Skeletal muscle tissue (tissue), 5 donors: ENCODE data around the gene GOSR2. TPM values are rescaled to one million over a fixed set of nuclear protein-coding genes. Genes with fewer than 3 reads are reported as not detected.
A peak's percentile ranks its signal among the peaks of the same experiment; 100 is the strongest.
"Not testable (repeated sequence)": the region's sequence is repeated elsewhere in the genome, so short reads cannot be mapped to it uniquely, and the experiment has no call there.

ENCODE experiments used
- H3K27ac ChIP-seq: one replicate; pipeline ENCODE4 v1.7.0; 2013; ENCODE audit warnings: mild to moderate bottlenecking, low read depth, low read length, inconsistent platforms
- H3K27me3 ChIP-seq, 3 donors: one replicate each; pipeline ENCODE4 v1.7.0; 2013; ENCODE audit warnings: low read length in 3 of 3; ENCODE audit not compliant: control insufficient read depth in 3 of 3, insufficient read depth in 3 of 3
- H3K36me3 ChIP-seq, 3 donors: one replicate each; pipeline ENCODE4 v1.7.0; 2013; ENCODE audit warnings: low read length in 3 of 3; ENCODE audit not compliant: control insufficient read depth in 3 of 3, insufficient read depth in 3 of 3
- H3K4me1 ChIP-seq, 3 donors: one replicate each; pipeline ENCODE4 v1.7.0; 2013; ENCODE audit warnings: low read length in 3 of 3, mild to moderate bottlenecking in 3 of 3; ENCODE audit not compliant: control insufficient read depth in 3 of 3, insufficient read depth in 3 of 3
- H3K4me3 ChIP-seq, 3 donors: one replicate each; pipeline ENCODE4 v1.7.0; 2013; ENCODE audit warnings: low read length in 3 of 3
- H3K9ac ChIP-seq, 3 donors: one replicate each; pipeline ENCODE4 v1.7.0; 2013; ENCODE audit warnings: low read length in 3 of 3, mild to moderate bottlenecking in 3 of 3, moderate library complexity in 2 of 3, low read depth in 1 of 3
- H3K9me3 ChIP-seq, 3 donors: one replicate each; pipeline ENCODE4 v1.7.0; 2013; ENCODE audit warnings: low read length in 3 of 3; ENCODE audit not compliant: control insufficient read depth in 3 of 3
- small RNA-seq: library from RNA; depleted of rRNA; stranded (forward); fragments of <200 nt; gene quantifications from one replicate; pipeline ENCODE3, GENCODE V24; 2014
- total RNA-seq: library from RNA; depleted of rRNA; stranded (reverse); fragments of >200 nt; gene quantifications from one replicate; pipeline ENCODE4 v1.2.3, GENCODE V29; 2014
- donor health status: Osteomylitis.

Gene GOSR2
- total RNA-seq, 1 donor from 2014 or later = 41.2 TPM

- Histone ChIP-seq H3K27ac (peak overlapping the region; percentile 85), H3K9ac (no peak overlapping the region), H3K4me1 (peaks cover 11 to 21% (median 14%) of the 10 kb centered on the region in 3 donors), H3K27me3 (peaks cover 3 to 8% (median 4%) of the 10 kb centered on the region in 3 donors), H3K36me3 (no peaks in the 10 kb centered on the region), H3K4me3 (peak overlapping the region in 1 of 3 donors; percentile 13), H3K9me3 (no peaks in the 10 kb centered on the region)
Measured at GRCh38 chr17:46983782-46984181, 60.8 kb downstream of the GOSR2 start.

- peaks cover 7 to 17% (median 13%) of the 10 kb centered on the region in 3 donors for H3K4me1 ChIP-seq
- H3K27me3 ChIP-seq = peaks cover 0 to 6% (median 0%) of the 10 kb centered on the region in 3 donors
- H3K27ac ChIP-seq = peak overlapping the region; percentile 85
- H3K36me3 ChIP-seq = no peaks in the 10 kb centered on the region
- no peaks in the 10 kb centered on the region for H3K9me3 ChIP-seq
- no peak overlapping the region for H3K4me3 ChIP-seq
- peak overlapping the region in 2 of 3 donors; percentile 13 to 36 for H3K9ac ChIP-seq
Measured at GRCh38 chr17:46984341-46984740, 61.4 kb downstream of the GOSR2 start.

GRCh38 chr17:46984892-46985291 lies 61.9 kb downstream of the GOSR2 start:
- Histone ChIP-seq H3K4me3 (no peak overlapping the region), H3K36me3 (no peaks in the 10 kb centered on the region), H3K27ac (peak overlapping the region; percentile 85), H3K4me1 (peaks cover 5 to 19% (median 14%) of the 10 kb centered on the region in 3 donors), H3K9ac (peak overlapping the region in 2 of 3 donors; percentile 13 to 36), H3K27me3 (peaks cover 0 to 4% (median 0%) of the 10 kb centered on the region in 3 donors), H3K9me3 (no peaks in the 10 kb centered on the region)

GRCh38 chr17:46986366-46986765 lies 63.4 kb downstream of the GOSR2 start:
- H3K27me3 ChIP-seq = no peaks in the 10 kb centered on the region
- no peaks in the 10 kb centered on the region for H3K9me3 ChIP-seq
- peaks cover 5 to 19% (median 14%) of the 10 kb centered on the region in 3 donors for H3K4me1 ChIP-seq
- H3K36me3 ChIP-seq = no peaks in the 10 kb centered on the region
- no peak overlapping the region for H3K27ac ChIP-seq
- no peak overlapping the region for H3K4me3 ChIP-seq
- no peak overlapping the region for H3K9ac ChIP-seq

GRCh38 chr17:46987927-46988326 lies 65.0 kb downstream of the GOSR2 start:
- not testable (repeated sequence) for H3K36me3 ChIP-seq, H3K27me3 ChIP-seq, H3K4me3 ChIP-seq, H3K27ac ChIP-seq, H3K9me3 ChIP-seq, H3K9ac ChIP-seq
- peaks cover 5 to 19% (median 14%) of the 10 kb centered on the region in 3 donors for H3K4me1 ChIP-seq

GRCh38 chr17:46989637-46990431 lies 66.9 kb downstream of the GOSR2 start:
- H3K36me3 ChIP-seq = no peaks in the 10 kb centered on the region
- H3K9me3 ChIP-seq = no peaks in the 10 kb centered on the region
- no peak overlapping the region for H3K9ac ChIP-seq
- no peak overlapping the region for H3K4me3 ChIP-seq
- peaks cover 0 to 9% (median 8%) of the 10 kb centered on the region in 3 donors for H3K4me1 ChIP-seq
- H3K27ac ChIP-seq = no peak overlapping the region
- no peaks in the 10 kb centered on the region for H3K27me3 ChIP-seq

GRCh38 chr17:46991617-46992016 lies 68.7 kb downstream of the GOSR2 start:
- no peaks in the 10 kb centered on the region for H3K27me3 ChIP-seq
- peaks cover 0 to 6% (median 5%) of the 10 kb centered on the region in 3 donors for H3K4me1 ChIP-seq
- no peak overlapping the region for H3K9ac ChIP-seq
- no peak overlapping the region for H3K27ac ChIP-seq
- H3K9me3 ChIP-seq = no peaks in the 10 kb centered on the region
- H3K4me3 ChIP-seq = no peak overlapping the region
- H3K36me3 ChIP-seq = no peaks in the 10 kb centered on the region

Small RNAs within 50 kb of the gene (small RNA-seq; reads per million reads assigned to genes)
- gene MIR5089 (not detected), gene RNU6ATAC3P (not detected)

Other genes starting within 250 kb of the GOSR2 start
- gene WNT3, start 104.5 kb upstream of the GOSR2 start, total RNA-seq = 1.0 TPM
- not detected for gene WNT9B, start 71.6 kb upstream of the GOSR2 start, total RNA-seq
- not detected for gene RPRML, start 56.1 kb downstream of the GOSR2 start, total RNA-seq